Lung microvascular endothelial cell (primary cell): ENCODE measurements around the gene SELENOF. TPM values are rescaled to one million over a fixed set of nuclear protein-coding genes. Genes with fewer than 3 reads are reported as not detected.

Experiments used
- DNase-seq, 2 donors: peaks; one replicate each; pipeline versions ENCODE4 v3.0.0 to v3.0.0-alpha.2; 2010; ENCODE audit warnings: low read depth in 2 of 2
- total RNA-seq: library from RNA; depleted of rRNA; stranded (reverse); fragments of >200 nt; gene quantifications from 2 replicates; pipeline ENCODE4 v1.2.1, GENCODE V29; 2014

The SELENOF gene
- 161 and 167 TPM in 2 replicates for total RNA-seq

- peak; percentile 100 for DNase-seq
Observed at GRCh38 chr1:86913896-86914600, at the start of gene SELENOF. SELENOF (minus strand) TSS chr1:86914126; CDS start chr1:86914111, 15 bp downstream.

- no peak for DNase-seq
Observed at GRCh38 chr1:86960548-86960947, 46.6 kb upstream of the SELENOF start.

DNA sequence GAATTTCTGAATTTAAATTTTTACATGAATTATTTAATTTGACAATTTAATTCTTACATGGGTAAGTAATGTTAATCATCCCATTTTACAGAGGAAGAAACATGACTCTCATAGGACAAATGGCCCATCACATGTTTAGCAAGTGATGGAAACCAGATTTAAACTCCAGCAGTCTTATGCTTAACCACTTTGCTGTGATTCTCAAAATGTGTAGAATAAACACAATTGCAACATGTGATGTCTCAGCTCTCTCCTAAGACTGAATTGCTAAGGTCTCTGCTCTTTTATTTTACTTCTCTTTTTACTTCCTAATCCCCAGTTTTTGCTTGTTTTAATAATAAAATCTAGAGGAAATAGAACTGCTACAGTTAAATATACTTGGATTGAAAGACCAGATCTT, 43.3 kb upstream of the SELENOF start:
- DNase-seq, result no peak

DNA sequence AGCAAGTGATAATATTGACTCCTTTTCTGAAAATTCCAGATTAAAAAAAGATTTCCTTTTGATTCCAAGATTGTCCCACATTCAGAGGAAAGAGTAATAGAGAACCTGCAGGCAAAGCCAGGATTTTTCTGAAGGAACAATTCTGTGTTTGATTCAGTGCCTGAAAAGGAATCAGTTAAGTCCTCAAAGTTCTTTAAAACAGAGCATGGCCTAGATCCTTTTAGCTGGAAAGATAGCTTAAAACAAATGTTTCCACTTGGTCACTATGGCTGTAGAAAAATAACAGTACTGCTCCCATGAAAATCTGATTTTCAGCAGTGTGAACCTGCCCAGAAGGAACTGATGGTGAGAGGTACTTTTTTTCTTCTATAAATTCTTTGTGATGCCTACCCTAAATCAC, 42.3 kb upstream of the SELENOF start:
- no peak for DNase-seq

GRCh38 chr1:86955678-86956077, 41.8 kb upstream of the SELENOF start:
- DNase-seq, result no peak

- peak in 1 of 2 donors; percentile 10 for DNase-seq
Observed at GRCh38 chr1:86953167-86953566, 39.2 kb upstream of the SELENOF start.

- DNase-seq, result no peak
Observed at GRCh38 chr1:86951430-86951829, 37.5 kb upstream of the SELENOF start.

DNA sequence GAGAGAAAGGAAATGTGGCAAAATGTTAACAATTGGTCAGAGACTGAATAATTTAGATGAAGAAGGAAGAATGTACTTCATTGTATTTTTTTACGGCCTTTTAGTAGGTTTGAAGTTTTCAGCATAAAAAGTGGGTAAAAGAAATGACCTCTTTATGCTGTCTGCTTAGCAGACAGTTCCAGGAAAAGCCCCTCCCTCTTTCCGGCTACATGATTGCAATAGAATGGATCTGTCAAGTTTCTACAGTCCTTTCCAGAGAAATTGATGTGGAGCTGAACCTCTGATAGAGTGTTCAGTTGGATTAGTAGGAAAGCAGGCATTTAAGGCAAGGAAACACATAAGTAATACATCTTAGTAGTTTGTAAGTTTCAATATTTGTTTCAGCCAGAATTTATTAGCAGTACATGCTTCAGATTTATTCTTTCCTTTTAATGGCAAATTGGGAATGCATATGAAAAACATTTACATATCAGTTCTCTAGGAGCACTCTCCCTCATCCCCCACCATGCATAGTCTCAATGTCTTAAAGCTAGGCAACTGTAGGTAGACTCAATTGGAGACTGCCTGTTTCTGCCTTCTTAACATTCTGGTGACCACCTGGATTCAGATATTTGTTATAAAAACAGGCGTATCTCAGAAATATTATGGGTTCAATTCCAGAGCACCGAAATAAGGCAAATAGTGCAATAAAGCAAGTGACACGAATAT, 36.9 kb upstream of the SELENOF start:
- peak in 1 of 2 donors; percentile 12 for DNase-seq

DNA sequence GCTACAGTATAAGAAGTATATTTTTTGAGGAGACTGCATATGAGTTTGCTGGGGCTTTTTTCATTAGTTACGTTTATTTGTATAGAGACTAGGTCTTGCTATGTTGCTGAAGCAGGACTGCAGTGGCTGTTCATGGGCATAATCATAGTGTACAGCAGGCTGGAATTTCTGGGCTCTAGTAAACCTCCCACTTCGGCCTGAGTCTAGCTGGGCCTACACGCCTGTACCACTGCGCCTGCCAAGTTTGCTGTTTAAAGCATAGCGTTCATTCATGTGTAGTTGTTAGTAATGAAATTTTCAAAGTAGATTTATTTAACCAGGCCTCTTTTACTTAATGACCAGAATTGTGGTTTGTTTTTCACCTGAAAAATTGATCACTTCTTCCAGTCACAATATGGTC, 34.3 kb upstream of the SELENOF start:
- DNase-seq, result no peak

DNA sequence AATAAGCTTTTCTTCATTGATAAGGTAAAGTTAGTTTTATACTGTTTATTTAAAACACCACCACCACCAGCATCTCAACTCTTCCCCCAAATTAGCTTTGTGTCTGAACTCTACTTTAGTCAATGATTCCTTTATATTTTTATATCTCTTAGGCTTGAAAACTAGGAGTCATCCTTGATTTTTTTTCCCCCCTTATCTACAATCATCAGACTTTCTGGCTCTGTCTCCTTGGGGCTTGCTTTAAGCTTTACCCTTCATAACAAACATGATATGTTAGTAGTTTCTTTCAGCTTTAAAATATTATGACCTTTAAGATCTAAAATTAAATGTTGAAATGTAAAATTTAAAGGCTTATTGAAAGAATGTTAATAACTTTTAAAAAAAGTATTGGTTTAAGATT, 28.8 kb upstream of the SELENOF start:
- no peak for DNase-seq

DNA sequence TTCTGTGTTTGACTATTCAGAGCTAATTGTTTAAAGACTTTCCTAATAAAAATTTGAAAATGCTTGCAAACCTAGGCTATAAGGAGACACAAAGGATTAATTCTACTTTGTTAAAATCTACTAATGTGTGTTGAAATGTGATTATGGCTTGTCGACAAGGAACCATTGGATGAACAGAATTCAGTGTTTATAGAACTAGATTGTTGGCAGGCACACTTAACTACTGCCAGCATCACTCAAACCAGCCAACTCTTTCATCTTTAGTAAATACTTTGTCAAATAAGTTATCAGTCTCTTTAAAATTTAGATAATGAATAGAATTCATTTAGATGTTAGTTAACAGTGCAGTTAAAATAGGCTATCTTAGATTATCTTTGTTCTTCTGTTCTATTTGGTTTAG, 28.1 kb upstream of the SELENOF start:
- no peak for DNase-seq

DNA sequence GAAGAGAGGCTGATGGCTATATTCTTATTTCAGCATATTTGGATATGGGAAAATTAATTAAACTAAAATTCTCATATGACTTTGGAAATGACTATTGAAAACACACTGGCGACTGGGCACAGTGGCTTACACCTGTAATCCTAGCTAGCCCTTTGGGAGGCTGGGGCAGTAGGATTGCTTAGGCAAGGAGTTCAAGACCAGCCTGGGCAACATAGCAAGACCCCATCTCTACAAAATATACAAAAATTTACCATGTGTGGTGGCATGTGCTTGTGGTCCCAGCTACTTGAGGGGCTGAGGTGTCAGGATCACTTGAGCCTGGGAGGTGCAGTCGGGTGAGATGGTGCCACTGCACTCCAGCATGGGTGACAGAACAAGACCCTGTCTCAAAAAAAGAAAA, 26.7 kb upstream of the SELENOF start:
- DNase-seq, result no peak

GRCh38 chr1:86939406-86939805, 25.5 kb upstream of the SELENOF start:
- no peak for DNase-seq

GRCh38 chr1:86938855-86939254, 24.9 kb upstream of the SELENOF start:
- no peak for DNase-seq

- DNase-seq, result peak in 1 of 2 donors; percentile 2
Observed at GRCh38 chr1:86938450-86938849, 24.5 kb upstream of the SELENOF start.

DNA sequence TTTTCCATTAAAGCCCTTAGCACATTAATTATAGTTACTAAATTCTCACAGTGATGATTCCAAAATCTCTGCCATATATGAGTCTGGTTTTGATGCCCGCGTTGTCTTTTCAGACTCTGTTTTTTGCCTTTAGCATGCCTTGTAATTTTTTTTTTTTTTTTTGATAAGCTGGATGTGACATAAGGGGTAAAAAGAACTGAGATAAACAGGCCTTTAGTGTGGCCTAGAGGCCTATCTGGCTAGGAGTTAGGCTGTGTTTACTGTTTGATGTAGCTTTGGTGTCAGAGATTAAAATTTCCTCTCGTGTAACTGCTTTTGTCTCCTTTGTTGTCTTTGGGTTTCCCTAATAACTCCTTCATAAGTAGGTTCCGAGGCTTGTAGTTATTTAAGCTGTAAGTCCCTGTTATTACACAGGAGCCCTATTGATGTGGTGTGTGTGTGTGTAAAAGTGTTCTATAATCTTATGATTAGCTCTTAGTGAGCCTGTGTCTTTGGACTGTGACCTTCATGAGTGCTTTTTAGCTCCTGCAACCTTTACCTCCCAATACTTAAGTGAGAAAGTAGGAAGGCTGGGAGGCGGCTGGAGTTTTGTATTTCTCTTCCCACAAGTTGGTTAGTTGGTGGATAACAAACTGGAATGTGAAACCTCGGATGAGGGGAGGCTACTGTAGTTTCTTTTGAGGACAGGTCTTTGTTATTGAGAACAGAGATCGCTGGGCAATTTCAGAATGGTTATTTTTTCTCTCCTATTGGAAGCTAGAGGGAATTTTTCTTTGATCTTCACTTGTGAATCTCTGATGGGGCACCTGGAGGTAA, 19.8 kb upstream of the SELENOF start:
- DNase-seq, result no peak

GRCh38 chr1:86933051-86933450, 19.1 kb upstream of the SELENOF start:
- DNase-seq, result no peak

- DNase-seq, result no peak
Observed at GRCh38 chr1:86928819-86929218, 14.9 kb upstream of the SELENOF start.

DNA sequence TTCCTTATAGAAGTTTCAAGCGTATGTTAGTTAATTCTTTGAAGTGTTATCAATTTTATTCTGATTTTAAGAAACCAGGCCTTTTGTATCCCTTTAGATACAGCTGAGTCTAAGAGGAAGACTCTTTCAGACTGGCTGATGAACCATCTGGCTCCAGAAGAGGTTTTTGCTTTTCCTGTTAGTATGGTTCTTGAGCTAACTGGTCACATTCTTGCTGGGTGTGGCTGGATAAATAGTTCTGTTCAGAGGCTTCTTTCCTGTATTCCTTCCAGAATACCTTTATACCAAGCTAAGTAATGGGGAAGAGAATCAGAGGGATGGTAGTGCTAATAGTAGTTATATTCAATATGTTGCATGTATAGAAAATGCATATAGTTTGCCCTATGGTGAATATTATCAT, 13.0 kb upstream of the SELENOF start:
- DNase-seq, result peak in 1 of 2 donors; percentile 17

- DNase-seq, result no peak
Observed at GRCh38 chr1:86925742-86926141, 11.8 kb upstream of the SELENOF start.

DNA sequence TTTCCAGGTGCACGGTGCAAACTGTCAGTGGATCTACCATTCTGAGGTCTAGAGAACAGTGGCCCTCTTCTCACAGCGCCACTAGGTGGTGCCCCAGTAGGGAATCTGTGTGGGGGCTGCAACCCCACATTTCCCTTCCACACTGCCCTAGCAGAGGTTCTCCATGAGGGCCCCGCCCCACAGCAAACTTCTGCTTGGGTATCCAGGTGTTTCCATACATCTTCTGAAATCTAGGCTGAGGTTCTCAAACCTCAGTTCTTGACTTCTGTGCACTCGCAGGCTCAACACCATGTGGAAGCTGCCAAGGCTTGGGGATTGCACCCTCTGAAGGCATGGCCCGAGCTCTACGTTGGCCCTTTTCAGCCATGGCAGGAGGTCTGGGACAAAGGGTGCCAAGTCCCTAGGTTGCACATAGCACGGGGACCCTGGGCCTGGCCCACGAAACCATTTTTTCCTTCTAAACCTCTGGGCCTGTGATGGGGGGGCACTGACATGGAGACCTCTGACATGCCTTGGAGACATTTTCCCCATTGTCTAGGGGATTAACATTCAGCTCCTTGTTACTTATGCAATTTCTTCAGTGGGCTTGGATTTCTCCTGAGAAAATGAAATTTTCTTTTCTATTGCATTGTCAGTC, 10.5 kb upstream of the SELENOF start:
- no peak for DNase-seq

DNA sequence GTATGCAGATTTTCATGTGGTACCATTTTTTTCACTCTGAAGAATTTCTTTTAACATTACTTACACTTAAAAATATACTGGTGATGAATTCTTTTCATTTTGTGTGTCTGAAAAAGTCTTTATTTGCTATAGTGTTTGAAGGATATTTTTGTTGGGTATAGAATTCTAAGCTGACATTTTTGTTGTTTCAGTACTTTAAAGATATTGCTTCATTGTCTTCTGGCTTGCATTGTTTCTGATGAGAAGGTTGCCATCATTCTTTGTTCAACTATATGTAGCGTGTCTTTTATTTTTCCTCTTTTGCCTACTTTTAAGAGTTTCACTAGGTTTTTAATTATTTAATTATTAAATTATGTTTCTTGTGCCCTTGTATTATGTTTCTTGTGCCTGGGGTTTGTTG, 8.5 kb upstream of the SELENOF start:
- no peak for DNase-seq
